Mesenchymal stem cell (in vitro differentiated cells and primary cell): Measurements from ENCODE around the gene NRG4.

Experiments used
- DNase-seq: peaks from one replicate; pipeline ENCODE4 v3.0.0-alpha.2; 2013
- H2AFZ ChIP-seq: one replicate; pipeline ENCODE4 v1.6.1; 2013; ENCODE audit warnings: low read depth, mild to moderate bottlenecking, control low read depth, inconsistent platforms, low read length, moderate library complexity
- H2AK5ac ChIP-seq: 2 replicates; pipeline ENCODE4 v1.6.1; 2013; ENCODE audit warnings: low read length, moderate library complexity, mild to moderate bottlenecking, inconsistent platforms; ENCODE audit not compliant: severe bottlenecking
- H2BK120ac ChIP-seq: one replicate; pipeline ENCODE4 v1.6.1; 2013; ENCODE audit warnings: low read depth, mild to moderate bottlenecking, inconsistent platforms, low read length, moderate library complexity
- H2BK12ac ChIP-seq, 2 experiments: one replicate each; pipeline ENCODE4 v1.6.1; 2013; ENCODE audit warnings: inconsistent platforms in 2 of 2, low read length in 2 of 2, mild to moderate bottlenecking in 2 of 2, moderate library complexity in 2 of 2, control low read depth in 1 of 2
- H2BK15ac ChIP-seq: one replicate; pipeline ENCODE4 v1.6.1; 2013; ENCODE audit warnings: mild to moderate bottlenecking, low read depth, inconsistent platforms; ENCODE audit not compliant: poor library complexity, severe bottlenecking
- H2BK5ac ChIP-seq: 2 replicates; pipeline ENCODE4 v1.6.1; 2013; ENCODE audit warnings: low read depth, mild to moderate bottlenecking, low read length, control low read depth, inconsistent platforms; ENCODE audit not compliant: poor library complexity, severe bottlenecking
- H3K14ac ChIP-seq, 2 experiments: one replicate each; pipeline ENCODE4 v1.6.1; 2013; ENCODE audit warnings: inconsistent platforms in 2 of 2, low read length in 2 of 2, control low read depth in 1 of 2, mild to moderate bottlenecking in 1 of 2, moderate library complexity in 1 of 2
- H3K18ac ChIP-seq, 2 experiments: one replicate each; pipeline ENCODE4 v1.6.1; 2013; ENCODE audit warnings: inconsistent platforms in 2 of 2, low read length in 2 of 2, control low read depth in 1 of 2, low read depth in 1 of 2, mild to moderate bottlenecking in 1 of 2
- H3K23ac ChIP-seq, 2 experiments: one replicate each; pipeline ENCODE4 v1.6.1; 2013; ENCODE audit warnings: inconsistent platforms in 2 of 2, low read length in 2 of 2, mild to moderate bottlenecking in 2 of 2, moderate library complexity in 2 of 2, control low read depth in 1 of 2
- H3K27ac ChIP-seq: 2 replicates; pipeline ENCODE4 v1.5.1; 2013; ENCODE audit warnings: mild to moderate bottlenecking, moderate library complexity, low read length, control low read depth, inconsistent platforms; ENCODE audit not compliant: poor library complexity, severe bottlenecking
- H3K27me3 ChIP-seq, 2 experiments: 2 replicates each; pipeline versions ENCODE4 v1.6.1 to v1.7.0; 2013; ENCODE audit warnings: low read length in 2 of 2, mild to moderate bottlenecking in 2 of 2, moderate library complexity in 2 of 2, control low read depth in 1 of 2, inconsistent platforms in 1 of 2; ENCODE audit not compliant: control insufficient read depth in 1 of 2, insufficient read depth in 1 of 2
- H3K36me3 ChIP-seq, 2 experiments: 2 replicates each; pipeline versions ENCODE4 v1.6.1 to v1.7.0; 2013; ENCODE audit warnings: low read length in 2 of 2, control low read depth in 1 of 2, inconsistent platforms in 1 of 2, low read depth in 1 of 2, mild to moderate bottlenecking in 1 of 2; ENCODE audit not compliant: insufficient read depth in 2 of 2, control insufficient read depth in 1 of 2
- H3K4ac ChIP-seq, 2 experiments: one replicate each; pipeline ENCODE4 v1.6.1; 2013; ENCODE audit warnings: inconsistent platforms in 2 of 2, low read length in 2 of 2, mild to moderate bottlenecking in 2 of 2, moderate library complexity in 2 of 2, control low read depth in 1 of 2, low read depth in 1 of 2
- H3K4me1 ChIP-seq: 2 replicates; pipeline ENCODE4 v1.6.1; 2013; ENCODE audit warnings: low read depth, low read length, control low read depth; ENCODE audit not compliant: control insufficient read depth, insufficient read depth
- H3K4me2 ChIP-seq: 2 replicates; pipeline ENCODE4 v1.6.1; 2013; ENCODE audit warnings: low read length, mild to moderate bottlenecking, inconsistent platforms; ENCODE audit not compliant: poor library complexity, severe bottlenecking
- H3K4me3 ChIP-seq, 2 experiments: 2 replicates each; pipeline versions ENCODE4 v1.5.1 to v1.7.0; 2013; ENCODE audit warnings: low read length in 2 of 2, mild to moderate bottlenecking in 2 of 2, control low read depth in 1 of 2, low read depth in 1 of 2; ENCODE audit not compliant: insufficient read depth in 1 of 2
- H3K79me1 ChIP-seq: replicated peaks from 2 replicates; pipeline ENCODE4 v1.6.1; 2013; ENCODE audit warnings: mild to moderate bottlenecking, control low read depth, low read length, inconsistent platforms; ENCODE audit not compliant: poor library complexity, severe bottlenecking
- H3K9ac ChIP-seq: 2 replicates; pipeline ENCODE4 v1.7.0; 2013; ENCODE audit warnings: mild to moderate bottlenecking, low read length, moderate library complexity
- H3K9me3 ChIP-seq: 2 replicates; pipeline ENCODE4 v1.7.0; 2013; ENCODE audit warnings: mild to moderate bottlenecking, low read length; ENCODE audit not compliant: control insufficient read depth
- H4K8ac ChIP-seq: one replicate; pipeline ENCODE4 v1.6.1; 2013; ENCODE audit warnings: inconsistent platforms, mild to moderate bottlenecking, low read length, moderate library complexity
- H4K91ac ChIP-seq: one replicate; pipeline ENCODE4 v1.6.1; 2013; ENCODE audit warnings: mild to moderate bottlenecking, low read length, inconsistent platforms
- WGBS: methylation state at CpG from one replicate; pipeline ENCODE4 v1.1.7; 2013; ENCODE audit warnings: mixed read lengths; 5-methylcytosine and 5-hydroxymethylcytosine counted together

Gene NRG4

GRCh38 chr15:75929799-75930565 lies 82.2 kb downstream of the NRG4 start:
- Histone ChIP-seq H2BK120ac (no peak overlapping the region), H3K9ac (no peak overlapping the region), H2BK5ac (no peak overlapping the region), H3K36me3 (peaks cover 7 to 77% of the 10 kb centered on the region in 2 experiments), H2AK5ac (no peak overlapping the region), H3K23ac (no peak overlapping the region), H3K27me3 (no peaks in the 10 kb centered on the region), H3K27ac (no peak overlapping the region), H4K8ac (no peak overlapping the region), H2BK15ac (no peak overlapping the region), H3K18ac (no peak overlapping the region), H3K4me2 (no peak overlapping the region), H2AFZ (no peak overlapping the region), H3K4ac (no peak overlapping the region), H3K79me1 (peaks cover 20% of the 10 kb centered on the region), H3K14ac (no peak overlapping the region), H4K91ac (no peak overlapping the region), H3K9me3 (no peaks in the 10 kb centered on the region), H3K4me1 (no peaks in the 10 kb centered on the region), H2BK12ac (no peak overlapping the region), H3K4me3 (no peak overlapping the region)
- no peak for DNase-seq
- WGBS = 84% methylated on average over 3 of the region's 5 CpGs

GRCh38 chr15:75928680-75929608 lies 83.3 kb downstream of the NRG4 start:
- Histone ChIP-seq H4K8ac (no peak overlapping the region), H3K23ac (no peak overlapping the region), H2AFZ (no peak overlapping the region), H3K4me3 (no peak overlapping the region), H2BK15ac (no peak overlapping the region), H3K27me3 (no peaks in the 10 kb centered on the region), H3K4ac (no peak overlapping the region), H3K36me3 (peaks cover 11 to 76% of the 10 kb centered on the region in 2 experiments), H3K18ac (no peak overlapping the region), H3K27ac (no peak overlapping the region), H3K79me1 (peaks cover 28% of the 10 kb centered on the region), H3K9ac (no peak overlapping the region), H2BK12ac (no peak overlapping the region), H4K91ac (no peak overlapping the region), H3K4me2 (no peak overlapping the region), H2AK5ac (no peak overlapping the region), H3K4me1 (peaks cover 4% of the 10 kb centered on the region), H2BK5ac (no peak overlapping the region), H3K9me3 (no peaks in the 10 kb centered on the region), H2BK120ac (no peak overlapping the region), H3K14ac (no peak overlapping the region)
- WGBS = 68% methylated on average over 7 of the region's 9 CpGs
- DNase-seq = peak; percentile 57

- Histone ChIP-seq H3K4ac (no peak overlapping the region), H3K36me3 (peaks cover 9 to 67% of the 10 kb centered on the region in 2 experiments), H2BK5ac (no peak overlapping the region), H2AK5ac (no peak overlapping the region), H4K91ac (no peak overlapping the region), H3K27ac (no peak overlapping the region), H3K23ac (no peak overlapping the region), H3K4me2 (no peak overlapping the region), H2BK120ac (no peak overlapping the region), H3K27me3 (no peaks in the 10 kb centered on the region), H2BK15ac (no peak overlapping the region), H3K79me1 (peaks cover 34% of the 10 kb centered on the region), H3K14ac (no peak overlapping the region), H3K4me1 (peaks cover 4% of the 10 kb centered on the region), H3K9me3 (no peaks in the 10 kb centered on the region), H3K4me3 (no peak overlapping the region), H2BK12ac (no peak overlapping the region), H4K8ac (no peak overlapping the region), H3K9ac (no peak overlapping the region), H2AFZ (no peak overlapping the region), H3K18ac (no peak overlapping the region)
- 97% methylated on average over 4 of the region's 4 CpGs for WGBS
- DNase-seq = no peak
Measured at GRCh38 chr15:75927601-75928000, 84.6 kb downstream of the NRG4 start.

GRCh38 chr15:75926931-75927330 lies 85.3 kb downstream of the NRG4 start:
- 77% methylated on average over 3 of the region's 3 CpGs for WGBS
- DNase-seq = no peak
- H2BK15ac ChIP-seq = no peak overlapping the region
- no peak overlapping the region for H3K14ac ChIP-seq
- no peak overlapping the region for H3K9ac ChIP-seq
- H3K36me3 ChIP-seq = peaks cover 6 to 60% of the 10 kb centered on the region in 2 experiments
- H2BK120ac ChIP-seq = no peak overlapping the region
- no peak overlapping the region for H4K8ac ChIP-seq
- peaks cover 39% of the 10 kb centered on the region for H3K79me1 ChIP-seq
- H3K4ac ChIP-seq = no peak overlapping the region
- no peak overlapping the region for H2AFZ ChIP-seq
- no peaks in the 10 kb centered on the region for H3K9me3 ChIP-seq
- H2BK5ac ChIP-seq = no peak overlapping the region
- peaks cover 9% of the 10 kb centered on the region for H3K4me1 ChIP-seq
- H3K4me2 ChIP-seq = no peak overlapping the region
- no peak overlapping the region for H2AK5ac ChIP-seq
- no peak overlapping the region for H3K18ac ChIP-seq
- no peak overlapping the region for H3K27ac ChIP-seq
- H4K91ac ChIP-seq = no peak overlapping the region
- no peak overlapping the region for H3K4me3 ChIP-seq
- H3K23ac ChIP-seq = no peak overlapping the region
- no peaks in the 10 kb centered on the region for H3K27me3 ChIP-seq
- H2BK12ac ChIP-seq = no peak overlapping the region
